AG20443 (cell line): Measurements from ENCODE around the gene MAGI1.
"Not testable (repeated sequence)": the region's sequence is repeated elsewhere in the genome, so short reads cannot be mapped to it uniquely, and the experiment has no call there.

Experiments used
- DNase-seq: peaks from one replicate; pipeline ENCODE4 v3.0.0; 2012; ENCODE audit warnings: low spot score, mixed read lengths

MAGI1 gene

DNA sequence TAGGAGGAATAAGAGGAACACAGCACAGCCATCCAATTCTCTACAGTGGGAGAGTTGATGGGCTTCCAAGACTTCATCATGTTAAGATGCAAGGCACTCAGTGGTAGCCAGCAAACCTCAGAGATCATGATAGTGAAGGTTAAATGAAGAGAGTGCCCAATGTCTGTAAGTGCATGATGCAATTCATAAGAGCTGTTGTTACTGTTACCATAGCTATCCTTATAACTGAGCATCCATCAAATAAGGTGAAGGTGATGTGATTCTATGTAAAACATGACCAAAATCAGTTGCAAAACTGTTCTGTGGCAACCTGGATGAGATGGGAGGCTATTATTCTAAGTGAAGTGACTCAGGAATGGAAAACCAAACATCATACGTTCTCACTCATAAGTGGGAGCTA is 289.7 kb downstream of the MAGI1 start:
- DNase-seq: no peak

DNA sequence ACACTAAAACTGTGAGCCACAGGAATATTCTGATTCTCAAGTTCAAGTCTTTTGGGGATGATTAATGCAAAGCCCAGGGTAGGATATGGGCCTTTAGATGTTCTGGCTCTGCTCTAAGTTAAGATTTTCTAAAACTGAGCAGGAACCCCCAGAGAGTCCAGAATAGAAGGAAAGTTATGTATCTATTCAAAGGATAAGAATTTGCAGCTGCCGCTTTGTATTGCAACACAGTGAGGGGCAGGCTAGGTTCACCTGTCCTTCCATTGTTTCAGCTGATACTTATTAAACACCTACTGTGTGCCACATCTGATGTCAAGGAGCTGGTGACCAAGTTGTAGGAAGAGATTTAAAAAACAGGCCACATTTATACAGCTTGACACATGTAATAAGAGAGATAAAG is 290.4 kb downstream of the MAGI1 start:
- no peak for DNase-seq

DNA sequence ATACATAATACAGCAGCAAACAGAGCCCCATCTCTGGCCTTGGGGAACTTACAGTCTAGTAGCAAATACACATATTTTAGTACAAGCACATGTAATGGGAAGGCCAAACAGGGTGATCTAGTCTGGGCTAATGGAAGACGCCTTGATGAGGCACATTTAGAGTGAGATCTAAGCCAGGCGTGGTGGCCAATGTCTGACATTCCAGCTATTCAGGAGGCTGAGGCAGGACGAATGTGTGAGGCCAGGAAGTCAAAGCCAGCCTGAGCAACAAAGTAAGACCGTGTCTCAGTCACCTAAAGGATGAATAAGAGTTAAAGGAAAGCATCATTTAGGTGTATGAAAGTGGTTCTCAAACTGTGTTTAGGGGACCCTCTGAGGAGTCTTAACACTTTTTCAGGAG is 291.9 kb downstream of the MAGI1 start:
- no peak for DNase-seq

DNA sequence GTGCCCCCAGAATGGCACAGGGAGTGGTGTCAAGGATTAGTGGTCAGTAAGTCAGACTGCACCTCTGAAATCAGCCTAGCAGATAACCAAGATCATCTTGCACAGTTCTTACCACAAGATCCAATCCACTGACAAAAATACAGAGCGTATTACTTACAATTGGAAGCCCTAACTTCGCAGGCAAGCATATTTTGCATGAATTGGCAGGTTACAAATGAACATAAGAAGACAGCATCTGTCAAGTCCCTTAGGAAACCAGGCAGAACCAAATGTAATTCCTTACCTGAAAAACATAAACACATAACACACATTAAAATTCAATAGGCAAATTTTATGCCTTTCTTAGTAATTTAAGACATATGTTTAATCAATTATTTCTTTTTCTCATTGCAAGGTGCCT is 293.4 kb downstream of the MAGI1 start:
- no peak for DNase-seq

DNA sequence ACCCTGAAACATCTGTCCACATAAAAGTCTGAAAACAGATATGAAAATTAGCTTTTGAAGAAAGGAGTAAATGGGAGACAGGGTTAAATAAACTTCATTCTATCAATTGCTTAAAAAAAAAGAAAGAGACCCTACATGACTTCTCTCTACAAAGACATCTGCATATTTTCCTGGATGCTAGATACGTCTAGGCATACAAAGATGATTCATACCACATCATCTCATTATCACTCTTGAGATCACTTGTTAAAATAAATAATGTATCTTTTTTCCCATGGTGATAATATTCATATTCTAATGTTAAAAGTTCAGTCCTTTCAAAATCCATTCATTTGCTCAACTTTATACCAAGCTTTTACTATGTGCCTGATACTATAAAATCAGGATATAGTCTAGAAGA is 295.8 kb downstream of the MAGI1 start:
- no peak for DNase-seq

DNA sequence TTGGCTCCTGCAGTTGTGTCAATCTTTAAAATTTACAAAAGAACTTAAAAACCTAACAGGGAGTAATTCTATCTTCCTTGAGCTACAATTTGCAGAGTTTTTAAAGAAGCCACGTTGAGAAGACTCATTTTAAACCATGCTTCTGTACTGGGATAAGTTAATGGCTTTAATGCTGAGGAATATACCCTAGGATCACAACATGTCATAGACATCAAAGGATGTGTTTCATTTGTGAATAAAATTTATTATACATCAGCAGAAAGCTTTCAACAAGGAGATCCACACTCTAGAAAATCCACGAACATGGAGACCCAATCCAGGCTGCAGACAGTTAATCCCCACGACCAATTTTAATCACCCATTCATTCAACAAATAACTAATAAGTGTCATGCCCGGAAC is 297.2 kb downstream of the MAGI1 start:
- no peak for DNase-seq

DNA sequence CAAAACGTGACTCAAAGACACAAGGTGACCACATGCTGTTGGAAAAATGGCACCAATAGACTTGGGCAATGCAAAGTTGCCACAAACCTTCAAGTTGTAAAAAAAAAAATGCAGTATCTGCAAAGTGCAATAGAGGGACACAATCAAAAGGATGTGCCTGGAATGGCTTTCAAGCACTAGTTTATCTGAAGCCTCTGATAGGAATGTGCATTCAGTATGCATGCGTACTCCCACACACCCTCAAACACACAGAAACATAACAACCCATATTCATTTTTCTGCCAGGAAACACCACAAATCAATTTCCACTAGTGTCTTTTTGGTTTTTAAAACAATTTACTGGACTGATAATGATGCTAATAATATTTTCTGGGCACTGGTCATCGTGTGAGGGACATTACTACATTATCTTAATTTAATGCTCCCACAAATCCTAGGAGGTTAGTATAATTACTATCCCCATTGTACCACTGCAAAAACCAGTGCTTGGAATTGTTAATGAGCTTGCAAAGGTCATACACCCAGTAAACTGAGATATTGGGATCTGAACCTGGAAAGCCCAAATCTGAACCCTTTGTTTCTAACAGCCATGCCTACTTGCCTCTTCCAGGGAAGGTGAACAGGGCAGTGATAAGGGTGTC is 298.7 kb downstream of the MAGI1 start:
- DNase-seq: no peak

DNA sequence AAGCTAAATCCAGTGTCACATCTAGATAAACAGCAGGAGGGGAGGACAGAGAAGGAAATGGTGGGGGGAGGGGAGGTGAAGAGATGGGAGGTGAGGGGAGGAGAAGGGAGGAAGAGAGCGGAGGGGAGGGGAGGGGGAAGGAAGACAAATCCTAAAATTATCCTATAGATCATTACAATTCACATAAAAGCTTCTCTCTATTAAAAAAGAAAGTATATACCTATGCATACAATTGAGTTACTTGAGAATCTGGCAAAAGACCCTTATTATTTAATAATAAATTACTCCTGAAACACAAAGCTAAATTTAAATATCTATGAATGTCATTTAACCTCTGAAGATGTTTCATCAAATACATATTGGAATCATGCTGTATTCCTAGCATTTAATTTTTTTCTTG is 303.9 kb downstream of the MAGI1 start:
- DNase-seq: no peak

DNA sequence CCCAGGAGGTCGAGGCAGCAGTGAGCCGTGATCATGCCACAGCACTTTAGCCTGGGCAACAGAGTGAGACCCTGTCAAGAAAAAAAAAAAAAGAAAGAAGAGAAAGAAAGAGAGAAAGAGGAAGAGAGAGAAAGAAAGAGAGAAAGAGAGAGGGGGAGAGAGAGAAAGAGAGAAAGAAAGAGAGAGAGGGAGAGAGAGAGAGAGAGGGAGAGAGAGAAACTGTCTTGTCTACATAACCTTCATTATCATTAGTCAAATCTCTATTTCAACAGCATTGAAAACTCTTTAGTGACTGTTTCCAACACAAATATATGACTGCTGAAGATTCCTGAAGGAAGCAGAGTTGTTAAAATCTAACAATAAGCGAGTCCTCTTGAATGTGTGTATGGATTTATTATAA is 304.3 kb downstream of the MAGI1 start:
- no peak for DNase-seq

DNA sequence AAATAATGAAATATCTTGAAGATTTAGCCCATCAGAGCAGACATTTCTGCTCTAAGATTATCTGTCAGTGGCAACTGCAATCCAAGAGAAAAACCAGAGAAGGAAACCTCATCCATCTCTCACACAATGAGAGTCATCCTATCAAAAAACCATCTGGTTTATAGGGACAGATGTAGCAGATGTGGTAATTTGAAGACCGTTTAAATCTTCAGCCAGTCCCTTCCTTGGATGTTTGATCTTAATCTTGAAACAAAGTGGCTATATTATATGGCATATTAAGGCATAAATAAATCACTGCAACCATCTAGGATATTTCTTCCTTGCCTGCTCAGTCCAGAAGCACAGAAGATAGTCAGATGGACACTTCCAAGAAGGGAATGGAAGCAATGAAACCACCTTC is 305.3 kb downstream of the MAGI1 start:
- DNase-seq: no peak

DNA sequence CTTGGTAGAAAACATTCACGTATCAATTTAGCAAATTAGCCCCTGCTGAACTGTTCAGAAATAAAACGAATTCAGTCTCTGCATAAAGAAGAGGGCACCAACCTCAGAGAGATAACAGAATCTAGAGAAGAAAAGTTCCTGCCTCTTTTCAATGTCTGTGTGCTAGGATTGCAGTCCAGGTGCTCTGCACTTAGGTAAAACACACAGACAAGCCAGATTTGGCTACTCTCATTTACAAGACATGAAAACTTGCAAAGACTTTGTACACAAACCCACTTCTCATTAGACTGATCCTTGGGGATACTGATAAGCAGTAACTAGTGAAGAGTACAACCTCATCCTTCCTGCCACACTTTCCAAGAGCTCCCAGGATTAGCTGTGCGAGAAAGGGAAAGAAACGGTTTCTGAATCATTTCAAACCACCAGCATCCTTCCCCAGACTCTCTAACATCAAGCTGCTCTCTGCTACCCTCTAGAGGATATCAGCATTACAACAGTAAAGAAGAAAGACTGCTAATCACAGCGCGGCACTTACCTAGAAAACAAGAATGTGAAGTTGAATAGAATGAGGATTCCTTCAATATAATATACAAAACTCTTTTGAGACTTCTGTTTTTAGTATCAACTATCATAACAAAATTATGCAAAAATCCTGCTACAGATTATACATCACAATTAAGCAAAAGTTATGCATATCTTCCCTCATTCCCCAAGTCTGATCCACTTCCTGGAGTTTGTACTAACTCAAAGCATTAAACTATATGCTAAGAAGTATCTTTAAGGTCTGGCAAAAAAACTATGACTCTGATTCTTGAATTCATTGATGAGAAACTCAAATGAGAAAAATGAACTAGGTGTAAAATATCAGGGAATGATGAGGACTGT is 306.4 kb downstream of the MAGI1 start:
- peak; percentile 80 for DNase-seq

DNA sequence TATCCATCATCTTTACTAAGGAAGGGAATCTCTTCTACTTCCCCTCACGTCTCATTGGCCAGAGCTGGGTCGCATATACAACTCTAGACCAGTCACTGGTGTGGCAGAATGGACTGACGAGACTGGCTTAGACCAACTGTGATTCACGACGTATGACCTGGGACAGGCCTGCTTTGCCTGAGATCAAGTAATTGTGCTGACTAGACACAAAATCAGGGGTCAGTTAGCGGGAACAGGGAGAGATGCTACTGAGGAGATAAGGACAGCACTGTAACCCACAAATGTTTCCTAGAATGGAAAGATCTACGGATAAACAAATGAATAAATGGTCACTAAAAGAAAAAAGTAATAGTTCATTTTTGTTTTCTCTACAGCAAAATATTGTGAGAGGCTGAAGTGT is 308.3 kb downstream of the MAGI1 start:
- no peak for DNase-seq

DNA sequence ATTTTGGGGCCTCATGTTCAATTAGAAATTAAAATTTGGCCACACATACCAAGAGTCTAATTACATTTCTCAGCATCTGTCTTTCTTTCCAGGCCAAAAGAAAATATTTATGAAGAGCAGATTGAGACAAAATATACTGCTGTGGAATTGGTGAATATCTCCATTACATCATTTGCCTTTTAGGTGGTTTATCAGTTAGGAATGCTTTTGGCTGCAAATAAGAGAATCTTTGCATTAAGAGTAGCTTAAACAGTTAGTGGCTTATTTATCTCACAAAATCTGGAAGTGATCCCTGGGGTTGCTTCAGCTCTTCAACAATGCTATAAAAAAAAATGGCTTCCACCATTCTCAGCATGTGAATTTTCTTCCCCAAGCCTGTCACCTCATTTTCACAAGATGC is 308.7 kb downstream of the MAGI1 start:
- DNase-seq: no peak

DNA sequence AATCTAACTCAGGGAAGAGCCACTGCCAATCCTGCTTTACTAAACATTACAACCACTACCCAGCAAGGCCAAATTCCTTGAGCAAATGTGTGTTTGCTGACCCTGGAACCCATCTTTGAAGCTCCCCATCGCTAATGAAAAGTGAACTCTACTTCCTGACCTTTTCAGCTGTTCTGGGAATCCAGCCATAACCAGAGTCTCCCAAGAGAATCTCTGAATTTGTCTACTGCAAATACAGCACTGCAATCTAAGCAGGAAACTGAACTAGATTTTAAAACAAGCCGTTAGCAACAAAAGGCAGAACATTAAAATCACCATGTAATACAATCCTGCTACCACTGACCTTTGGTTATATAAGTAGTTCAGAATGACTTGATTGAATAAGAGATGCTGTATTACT is 309.2 kb downstream of the MAGI1 start:
- peak; percentile 44 for DNase-seq

DNA sequence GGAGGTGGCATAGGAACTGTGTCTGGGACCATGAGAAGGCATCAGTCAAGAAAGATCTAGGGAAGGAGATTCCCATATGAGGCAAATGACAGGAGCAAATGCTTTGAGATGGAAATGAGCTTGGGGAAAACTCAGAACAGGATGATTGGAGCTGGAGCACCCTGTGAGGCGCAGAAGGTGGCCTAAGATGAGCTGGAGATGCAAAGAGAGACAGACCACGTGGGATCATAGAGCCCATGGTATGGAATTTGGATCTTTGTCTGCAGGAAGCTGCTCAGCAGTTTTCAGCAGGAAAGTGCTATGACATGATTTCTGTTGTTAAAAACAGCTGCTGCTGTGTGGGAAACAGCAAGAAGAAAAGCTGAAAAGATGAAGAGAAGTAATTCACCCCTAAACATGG is 310.6 kb downstream of the MAGI1 start:
- no peak for DNase-seq

DNA sequence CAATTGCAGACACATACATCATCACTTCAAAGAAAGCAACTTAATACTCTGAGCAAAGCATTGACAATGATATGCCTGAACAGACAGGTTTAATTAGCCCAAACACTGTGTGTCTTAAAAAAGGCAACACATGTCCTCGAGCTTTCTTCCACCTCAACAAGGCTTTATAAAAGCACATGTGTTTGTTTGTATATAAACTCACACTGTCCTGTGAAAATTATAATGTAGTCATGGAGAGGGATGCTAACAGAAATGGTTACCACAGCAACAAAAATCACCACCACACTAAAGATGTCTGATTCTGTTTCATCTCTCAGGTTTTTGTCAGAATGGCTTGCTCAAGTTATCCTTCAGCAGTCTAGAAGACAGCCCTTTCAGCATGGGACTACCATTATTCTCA is 314.7 kb downstream of the MAGI1 start:
- no peak for DNase-seq

DNA sequence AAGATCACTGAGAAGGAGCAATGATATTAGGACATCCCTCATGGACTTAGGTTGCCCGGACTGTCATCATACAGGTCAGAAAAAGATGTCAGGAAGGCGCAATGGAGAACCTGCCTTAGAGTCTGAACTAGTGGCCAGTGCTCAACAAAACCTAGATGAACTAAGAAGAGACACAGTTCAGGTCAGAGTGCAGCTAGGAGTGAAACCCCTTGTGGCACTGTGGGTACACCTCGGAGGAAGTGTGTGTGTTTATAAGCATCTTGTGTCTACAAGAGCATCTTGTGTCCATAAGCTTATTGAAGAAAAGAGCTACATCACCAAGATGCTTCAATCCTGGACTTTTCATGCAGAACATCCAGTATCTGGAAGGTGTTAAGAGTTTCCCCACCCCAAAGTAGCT is 315.7 kb downstream of the MAGI1 start:
- no peak for DNase-seq

DNA sequence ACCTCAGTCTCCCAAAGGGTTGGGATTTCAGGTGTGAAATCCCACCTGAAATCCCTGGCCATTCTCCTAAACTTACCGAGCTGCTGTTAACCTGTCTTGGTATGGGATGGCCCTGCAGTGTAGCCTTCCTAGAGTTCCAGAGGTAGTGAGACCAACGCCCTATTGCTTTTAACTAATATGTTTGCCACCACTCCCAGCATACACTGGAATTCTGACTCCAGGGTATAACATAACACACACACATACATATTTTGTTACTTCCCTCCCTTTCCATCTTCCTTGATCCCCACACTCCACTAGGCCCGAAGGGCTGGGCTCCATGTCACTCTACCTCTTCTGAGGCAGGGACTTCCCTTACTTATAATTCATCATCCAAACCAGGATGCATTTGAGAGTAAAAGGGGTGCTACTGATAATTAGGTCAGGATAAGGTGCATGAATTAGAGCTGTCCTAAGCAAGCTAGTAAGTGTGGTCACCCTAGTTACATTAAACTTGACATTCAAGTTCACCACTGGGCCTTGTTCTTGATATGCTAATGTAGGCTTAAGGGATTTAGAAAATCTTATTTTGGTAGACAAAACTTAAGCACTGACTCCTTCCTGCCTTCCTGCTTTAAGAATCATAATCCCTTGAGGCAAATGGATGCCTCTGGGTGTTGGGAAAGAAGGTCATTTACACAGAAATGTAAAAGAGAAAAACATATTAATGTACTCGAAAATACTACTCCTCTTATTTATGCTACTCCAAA is 317.6 kb downstream of the MAGI1 start:
- DNase-seq: no peak

DNA sequence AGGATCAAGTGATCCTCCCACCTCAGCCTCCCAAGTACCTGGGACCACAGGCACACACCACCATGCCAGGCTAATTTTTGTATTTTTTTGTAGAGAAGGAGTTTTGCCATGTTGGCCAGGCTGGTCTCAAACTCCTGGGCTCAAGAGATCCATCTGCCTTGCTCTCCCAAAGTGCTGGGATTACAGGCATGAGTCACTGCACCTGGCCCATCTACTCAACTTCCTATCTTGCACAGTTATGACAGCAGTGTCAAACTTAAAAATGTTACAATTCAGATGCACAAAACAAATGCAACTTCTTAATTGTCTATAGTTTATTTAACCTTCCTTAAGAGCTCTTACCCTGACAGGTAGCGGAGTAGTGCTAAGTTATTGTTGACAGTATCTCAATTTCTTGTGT is 319.1 kb downstream of the MAGI1 start:
- not testable (repeated sequence) for DNase-seq

DNA sequence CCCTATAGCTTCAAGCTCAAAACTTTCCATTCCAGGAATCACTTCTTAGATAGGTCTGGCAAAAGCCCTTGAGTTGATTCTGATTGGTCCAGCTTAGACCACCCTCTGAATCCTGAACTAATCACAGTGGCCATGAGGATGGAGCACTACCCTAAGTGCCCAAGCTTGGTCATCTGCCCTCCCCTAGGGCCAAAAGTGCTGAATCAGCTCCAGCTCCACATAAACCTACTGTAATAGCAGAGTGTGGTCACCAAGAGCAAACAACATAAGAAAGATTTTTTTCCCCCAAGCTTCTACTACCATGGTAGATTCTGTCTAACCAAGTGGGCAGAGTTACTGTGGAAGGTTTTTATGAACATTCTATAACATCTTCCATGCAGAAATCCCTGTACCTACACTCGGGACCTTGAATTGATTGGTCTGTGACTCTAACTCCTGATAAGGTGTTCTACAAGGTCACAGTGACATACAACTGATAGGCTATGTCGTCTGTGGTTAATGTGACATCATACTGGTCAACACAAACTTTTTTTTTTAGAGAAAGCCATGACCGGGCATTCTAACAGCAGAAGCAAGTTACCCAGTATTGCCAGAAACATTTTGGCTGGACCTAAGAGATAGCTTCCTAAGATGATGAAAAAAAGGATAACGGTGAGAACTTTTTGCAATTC is 320.9 kb downstream of the MAGI1 start:
- no peak for DNase-seq

DNA sequence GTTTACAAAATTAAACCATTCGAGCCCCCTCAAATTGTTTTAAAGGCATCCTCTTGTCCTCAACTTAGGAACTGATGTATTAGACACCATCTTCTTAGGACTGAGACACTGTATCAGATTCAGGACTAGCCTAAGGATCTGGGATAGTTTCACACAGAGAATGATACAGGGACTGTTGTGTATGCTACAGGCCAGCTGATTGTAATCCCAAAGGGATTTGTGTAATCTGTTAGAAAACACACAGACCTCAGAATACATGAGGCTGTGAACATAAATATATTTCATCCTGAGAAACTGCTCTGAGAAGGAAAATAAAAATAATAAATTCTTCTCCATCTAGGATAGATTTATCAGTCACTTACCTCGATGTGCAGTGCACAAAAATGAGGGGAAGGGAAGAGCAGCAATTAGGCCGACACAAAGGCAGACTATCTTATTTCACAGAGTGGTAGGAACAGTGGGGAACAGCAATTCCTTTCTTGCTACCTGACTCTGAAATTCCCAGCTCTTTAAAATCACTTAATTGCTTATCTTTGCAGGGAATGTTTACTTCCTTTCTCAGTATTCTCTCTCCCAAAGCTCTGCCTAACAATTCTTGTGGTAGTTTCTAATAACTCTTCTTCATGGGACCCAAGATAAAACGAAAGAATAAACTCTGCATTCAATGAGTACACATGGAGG is 322.5 kb downstream of the MAGI1 start:
- DNase-seq: no peak

DNA sequence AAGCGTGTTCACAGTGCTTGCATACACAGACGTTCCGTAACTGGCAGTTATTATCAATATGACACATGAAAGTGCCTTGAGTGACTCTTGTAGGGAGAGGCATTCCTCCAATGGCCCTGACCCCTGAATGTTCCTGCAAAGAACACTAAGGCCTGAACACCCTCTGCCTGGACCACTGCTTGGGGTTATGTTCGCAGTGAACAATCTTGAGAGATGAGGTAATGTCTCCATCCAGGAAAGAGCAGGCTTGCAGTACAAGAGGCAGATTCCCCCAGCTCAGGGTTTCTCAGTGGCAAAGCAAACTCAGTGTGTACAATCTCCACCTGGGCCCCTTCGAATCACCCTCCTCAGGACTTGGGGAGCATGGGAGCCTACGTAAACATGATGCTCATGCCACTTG is 324.6 kb downstream of the MAGI1 start:
- DNase-seq: no peak
